B cell (primary cell): ENCODE data around the gene EPHA2. TPM values are rescaled to one million over a fixed set of nuclear protein-coding genes. Genes with fewer than 3 reads are reported as not detected.

Experiments used
- ATAC-seq: fragments of 200-7000 bp; cut with Tn5 transposase; one replicate; pipeline ENCODE4 v1.10.0; 2021; ENCODE audit warnings: low read depth, mild to moderate bottlenecking, moderate number of reproducible peaks, moderate library complexity
- CTCF ChIA-PET: fragments of 350-600 bp; sonication (Branson Sonifier 250); formaldehyde crosslinking; loops from one replicate; lab custom pipeline; 2021; ENCODE audit warnings: antibody characterized with exemption, inconsistent platforms; lab: Charles Lee
- POLR2A ChIA-PET: fragments of 350-600 bp; sonication (Branson Sonifier 250); formaldehyde crosslinking; loops from one replicate; lab custom pipeline; 2021; ENCODE audit warnings: antibody characterized with exemption; lab: Charles Lee
- DNase-seq: peaks from one replicate; pipeline ENCODE4 v3.0.0; 2013
- H2AFZ ChIP-seq: 2 replicates; pipeline ENCODE4 v1.6.1; 2012; ENCODE audit warnings: mild to moderate bottlenecking, low read depth, low read length; ENCODE audit not compliant: insufficient read depth, poor library complexity, severe bottlenecking
- H3K27ac ChIP-seq, 2 donors: 1 replicate in 1 of 2; 2 replicates in 1 of 2; pipeline ENCODE4 v1.5.1; 2012 to 2013; ENCODE audit warnings: low read length in 2 of 2, mild to moderate bottlenecking in 2 of 2, moderate library complexity in 1 of 2
- H3K27me3 ChIP-seq, 4 experiments: fragments of 200-600 bp in 1 of 4; sonication (generic) in 1 of 4; replicated peaks in 1 of 4; 1 replicate in 2 of 4; 2 replicates in 2 of 4; pipeline versions ENCODE4 v1.6.1 to v1.7.0; 2013 to 2016; ENCODE audit warnings: low read length in 3 of 4, mild to moderate bottlenecking in 2 of 4, mixed read lengths in 1 of 4, moderate library complexity in 1 of 4; ENCODE audit not compliant: insufficient read depth in 4 of 4, control insufficient read depth in 3 of 4; ENCODE audit errors: control extremely low read depth in 1 of 4
- H3K36me3 ChIP-seq, 2 experiments: replicated peaks in 1 of 2; 1 replicate in 1 of 2; 2 replicates in 1 of 2; pipeline versions ENCODE4 v1.6.1 to v1.7.1; 2013; ENCODE audit warnings: low read length in 1 of 2; ENCODE audit not compliant: insufficient read depth in 2 of 2, control insufficient read depth in 1 of 2; ENCODE audit errors: control extremely low read depth in 1 of 2, extremely low read depth in 1 of 2
- H3K4me1 ChIP-seq, 2 donors: fragments of 200-600 bp in 1 of 2; sonication (generic) in 1 of 2; 1 replicate in 1 of 2; 2 replicates in 1 of 2; pipeline versions ENCODE4 v1.5.1 to v1.6.1; 2013 to 2017; ENCODE audit warnings: low read length in 2 of 2; ENCODE audit not compliant: control insufficient read depth in 2 of 2, insufficient read depth in 2 of 2
- H3K4me2 ChIP-seq: replicated peaks from 2 replicates; pipeline ENCODE3; 2012; ENCODE audit warnings: mild to moderate bottlenecking, low read depth, low read length; ENCODE audit not compliant: poor library complexity, severe bottlenecking
- H3K4me3 ChIP-seq, 5 experiments: fragments of 200-600 bp in 1 of 5; sonication (generic) in 1 of 5; 1 replicate in 3 of 5; 2 replicates in 2 of 5; pipeline versions ENCODE4 v1.5.1 to v1.7.0; 2011 to 2016; ENCODE audit warnings: low read length in 4 of 5, mild to moderate bottlenecking in 4 of 5, low read depth in 2 of 5, control low read depth in 1 of 5, moderate library complexity in 1 of 5; ENCODE audit not compliant: insufficient read depth in 1 of 5; ENCODE audit errors: control extremely low read depth in 1 of 5, extremely low read depth in 1 of 5
- H3K79me2 ChIP-seq: fragments of 200-600 bp; sonication (generic); one replicate; pipeline ENCODE4 v1.6.0; 2016; ENCODE audit warnings: low read length; ENCODE audit not compliant: control insufficient read depth, insufficient read depth
- H3K9ac ChIP-seq: fragments of 200-600 bp; sonication (generic); 2 replicates; pipeline ENCODE4 v1.6.1; 2017; ENCODE audit warnings: mild to moderate bottlenecking, low read length, moderate library complexity
- H3K9me3 ChIP-seq, 3 donors: one replicate each; pipeline versions ENCODE4 v1.6.1 to v1.7.1; 2013; ENCODE audit warnings: low read length in 2 of 3; ENCODE audit not compliant: control insufficient read depth in 2 of 3, insufficient read depth in 1 of 3; ENCODE audit errors: control extremely low read depth in 1 of 3
- H4K20me1 ChIP-seq: 2 replicates; pipeline ENCODE4 v1.6.0; 2012; ENCODE audit warnings: mild to moderate bottlenecking, low read length; ENCODE audit not compliant: insufficient read depth, control insufficient read depth, poor library complexity, severe bottlenecking
- H3K27ac Mint-ChIP-seq: one replicate; pipeline ENCODE4 v1.8.0; 2021; ENCODE audit warnings: mixed read lengths
- H3K27me3 Mint-ChIP-seq: one replicate; pipeline ENCODE4 v1.8.0; 2021; ENCODE audit warnings: mixed read lengths
- H3K4me1 Mint-ChIP-seq: one replicate; pipeline ENCODE4 v1.8.0; 2021; ENCODE audit warnings: mixed read lengths
- H3K4me3 Mint-ChIP-seq: one replicate; pipeline ENCODE4 v1.8.0; 2021; ENCODE audit warnings: mixed read lengths
- H3K9me3 Mint-ChIP-seq: one replicate; pipeline ENCODE4 v1.8.0; 2022; ENCODE audit warnings: mixed read lengths; ENCODE audit not compliant: insufficient read depth
- CTCF ChIP-seq: fragments of 200-600 bp; IDR thresholded peaks from one replicate; pipeline ENCODE4 v1.8.0; 2022; ENCODE audit warnings: antibody characterized with exemption, mild to moderate bottlenecking
- EZH2 ChIP-seq: IDR thresholded peaks from 2 replicates; pipeline ENCODE4 v1.6.1; 2012; ENCODE audit warnings: borderline replicate concordance, low read depth, mild to moderate bottlenecking, moderate library complexity, low read length; ENCODE audit not compliant: insufficient read depth, poor library complexity, severe bottlenecking
- WGBS: methylation state at CpG from one replicate; pipeline ENCODE4 v1.1.5; 2013; ENCODE audit warnings: missing lambda C conversion rate; ENCODE audit not compliant: insufficient coverage; 5-methylcytosine and 5-hydroxymethylcytosine counted together
- intact Hi-C: fragments of 100-400 bp; cut with micrococcal nuclease; formaldehyde crosslinking; loops from one replicate; pipeline ENCODE4 v1.10.0; 2022
- polyA plus RNA-seq: library from polyadenylated mRNA; depleted of rRNA; stranded (reverse); fragments of >200 nt; gene quantifications from 2 replicates; pipeline ENCODE4 v1.2.3, GENCODE V29; 2012
- total RNA-seq, 2 donors: library from RNA; stranded (reverse); fragments of 120-200 nt in 1 of 2; gene quantifications; 1 replicate in 1 of 2; 2 replicates in 1 of 2; pipeline versions ENCODE4 v1.2.3 to v1.2.4, GENCODE V29; 2013 to 2022

The EPHA2 gene
- total and polyA plus RNA-seq, 2 donors (not counting 1 experiment from before 2014, with no cell fraction given): 0.12 TPM; not detected in 1

- H3K36me3 ChIP-seq: no peaks in the 10 kb centered on the region
- peaks cover 10 to 11% of the 10 kb centered on the region in 2 donors for H3K4me1 ChIP-seq
- TF ChIP-seq EZH2 (no peak), CTCF (no peak)
- H3K9me3 ChIP-seq: peaks cover 0 to 13% (median 0%) of the 10 kb centered on the region in 3 donors
- peaks cover 40% of the 10 kb centered on the region for H3K27me3 Mint-ChIP-seq
- no peak overlapping the region for H3K9ac ChIP-seq
- CTCF ChIA-PET: no interaction called here
- H3K79me2 ChIP-seq: no peaks in the 10 kb centered on the region
- H3K4me3 ChIP-seq: no peak overlapping the region
- H3K4me3 Mint-ChIP-seq: no peak overlapping the region
- no peak overlapping the region for H3K27ac Mint-ChIP-seq
- POLR2A ChIA-PET: no interaction called here
- no peaks in the 10 kb centered on the region for H3K9me3 Mint-ChIP-seq
- H3K27me3 ChIP-seq: peaks cover 0 to 67% (median 19%) of the 10 kb centered on the region in 4 experiments
- 80% methylated on average over 5 of the region's 7 CpGs for WGBS
- no peak overlapping the region for H3K27ac ChIP-seq
- no peak overlapping the region for H2AFZ ChIP-seq
- ATAC-seq: no peak
- H3K4me2 ChIP-seq: no peak overlapping the region
- H3K4me1 Mint-ChIP-seq: peaks cover 10% of the 10 kb centered on the region
- DNase-seq: no peak
- intact Hi-C loops: no loop called here
- no peaks in the 10 kb centered on the region for H4K20me1 ChIP-seq
These were observed 6.7 kb downstream of the EPHA2 start for GRCh38 chr1:16149146-16149545.

- Mint-ChIP-seq H3K27me3 (peaks cover 36% of the 10 kb centered on the region), H3K27ac (no peak overlapping the region), H3K9me3 (no peaks in the 10 kb centered on the region), H3K4me3 (no peak overlapping the region), H3K4me1 (peaks cover 5% of the 10 kb centered on the region)
- TF ChIP-seq CTCF: no peak
- no peak for TF ChIP-seq EZH2
- Histone ChIP-seq H3K27ac (no peak overlapping the region), H3K4me2 (no peak overlapping the region), H3K79me2 (no peaks in the 10 kb centered on the region), H4K20me1 (no peaks in the 10 kb centered on the region), H3K4me1 (peaks cover 4 to 5% of the 10 kb centered on the region in 2 donors), H3K9ac (no peak overlapping the region), H3K27me3 (peaks cover 0 to 61% (median 15%) of the 10 kb centered on the region in 4 experiments), H3K36me3 (no peaks in the 10 kb centered on the region), H2AFZ (no peak overlapping the region), H3K4me3 (no peak overlapping the region), H3K9me3 (peaks cover 0 to 9% (median 0%) of the 10 kb centered on the region in 3 donors)
- intact Hi-C loops: no loop called here
- DNase-seq (no peak), ATAC-seq (no peak)
- 95% methylated on average over 39 of the region's 39 CpGs for WGBS
- CTCF ChIA-PET: interaction anchor here (0.8 kb wide), 1 partner anchor 14 kb away, joined by 4 read pairs; no protein-coding TSS in a partner anchor
- POLR2A ChIA-PET: no interaction called here
These were observed 7.4 kb downstream of the EPHA2 start for GRCh38 chr1:16148329-16149092.
